HG02610 (cell line): ENCODE data around the gene PLXNC1.

ENCODE experiments used
- ATAC-seq: cut with Tn5 transposase; IDR thresholded peaks from one replicate; pipeline ENCODE4 v1.9.1; 2021; ENCODE audit warnings: mild to moderate bottlenecking, moderate library complexity; ENCODE audit not compliant: unreplicated experiment

PLXNC1 gene

GRCh38 chr12:94329366-94329765 lies 181.0 kb downstream of the PLXNC1 start:
- ATAC-seq = no peak

- ATAC-seq = no peak
Observed at GRCh38 chr12:94333396-94333795, 185.0 kb downstream of the PLXNC1 start.

DNA sequence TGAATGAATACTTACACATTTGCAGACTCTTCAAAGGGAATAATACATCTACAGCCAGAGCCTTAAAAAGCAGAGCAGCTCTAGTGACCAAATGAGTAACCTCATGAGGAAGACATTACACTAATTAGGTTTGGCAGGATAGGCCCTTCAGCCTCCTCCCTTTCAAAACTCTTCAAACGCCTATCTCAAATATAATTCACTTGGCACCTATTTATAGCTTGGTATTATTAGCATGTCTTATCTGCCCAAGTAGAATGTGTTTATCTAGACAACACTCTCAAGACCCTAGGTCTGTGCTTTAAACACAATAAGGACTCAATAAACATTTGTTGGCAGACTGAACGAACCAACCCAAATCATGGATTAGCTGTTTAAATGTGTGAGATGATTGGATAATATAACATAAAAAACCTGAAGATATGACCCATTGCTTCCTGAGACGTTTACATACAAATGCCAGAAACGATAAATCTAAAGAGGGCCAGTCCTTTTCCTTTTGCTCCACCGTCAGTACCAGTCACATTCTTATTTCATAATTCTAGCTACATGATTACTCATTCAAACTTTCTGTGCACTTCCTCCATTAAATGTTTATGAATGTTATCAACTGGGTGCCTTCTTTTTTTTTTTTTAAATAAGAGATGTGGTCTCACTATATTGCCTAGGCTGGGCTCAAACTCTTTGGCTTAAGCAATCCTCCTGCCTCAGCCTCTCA lies 188.0 kb downstream of the PLXNC1 start:
- ATAC-seq = no peak

DNA sequence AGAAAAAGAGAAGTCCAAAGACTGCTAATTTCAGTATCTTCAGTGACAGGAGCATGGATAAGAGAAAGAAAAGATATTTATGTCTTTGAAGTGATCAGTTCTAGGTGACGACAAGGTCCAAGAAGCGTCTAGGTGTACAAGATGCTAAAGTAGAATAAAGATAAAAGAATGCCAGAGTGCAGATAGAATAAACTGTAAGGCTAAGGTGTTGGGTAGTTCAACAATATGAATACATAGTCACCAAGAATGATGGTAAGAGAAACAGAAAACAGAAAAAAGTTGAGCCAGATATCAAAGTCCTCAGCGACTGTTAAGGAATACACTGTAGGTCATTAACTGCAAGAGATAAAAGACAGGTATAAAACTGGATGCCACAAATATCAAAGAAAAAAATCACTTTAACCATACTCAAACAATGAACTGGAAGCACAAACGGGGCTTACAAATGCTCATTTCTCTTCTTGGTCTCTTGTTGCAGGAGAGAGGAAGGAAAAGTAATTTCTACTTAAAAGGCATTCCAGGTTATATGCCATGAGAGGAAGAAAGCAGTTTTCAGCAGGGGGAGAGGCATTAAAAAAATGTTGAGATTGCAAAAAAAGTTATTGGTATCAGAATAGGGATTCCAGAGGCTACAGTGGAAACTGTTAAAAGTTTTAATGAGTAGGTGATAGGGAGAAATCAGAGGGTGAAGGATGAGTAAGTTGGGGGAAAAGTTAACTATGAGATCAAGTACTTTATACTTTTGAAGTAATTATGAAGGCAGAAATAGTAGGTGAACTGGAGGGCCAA lies 189.8 kb downstream of the PLXNC1 start:
- ATAC-seq = no peak

DNA sequence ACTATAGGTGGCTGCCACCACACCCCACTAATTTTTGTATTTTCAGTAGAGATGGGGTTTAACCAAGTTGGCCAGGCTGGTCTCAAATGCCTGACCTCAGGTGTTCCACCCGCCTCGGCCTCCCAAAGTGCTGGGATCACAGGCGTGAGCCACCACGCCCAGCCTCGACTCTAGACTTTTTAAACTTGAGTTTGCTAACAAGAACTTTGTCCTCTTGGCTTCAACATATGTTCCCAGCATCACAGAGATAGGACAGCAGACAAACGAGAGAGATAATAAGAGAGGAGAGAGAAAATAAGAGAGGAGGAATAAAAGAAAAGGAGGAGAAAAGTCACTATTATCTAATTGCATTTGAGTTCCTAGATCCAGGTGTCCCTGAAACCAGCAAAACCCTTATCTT lies 192.2 kb downstream of the PLXNC1 start:
- ATAC-seq = no peak

GRCh38 chr12:94353130-94353529 lies 204.8 kb downstream of the PLXNC1 start:
- ATAC-seq = no peak
